Liver (tissue), 3 donors: ENCODE results near the gene TTC28.

Experiments
- EGR1 ChIP-seq, 2 donors: IDR thresholded peaks; 2 replicates each; pipeline ENCODE4 v1.6.1; 2016 to 2018; ENCODE audit warnings: antibody characterized with exemption in 2 of 2, low read depth in 2 of 2
- HNF4A ChIP-seq, 2 donors: conservative IDR thresholded peaks; 2 replicates each; pipeline ENCODE4 v1.6.1; 2016; ENCODE audit warnings: antibody characterized with exemption in 2 of 2, mild to moderate bottlenecking in 2 of 2
- NR2F2 ChIP-seq: IDR thresholded peaks from 2 replicates; pipeline ENCODE4 v1.6.1; 2016; ENCODE audit warnings: antibody characterized with exemption
- RAD21 ChIP-seq, 2 donors: IDR thresholded peaks; 2 replicates each; pipeline ENCODE4 v1.6.1; 2016; ENCODE audit warnings: antibody characterized with exemption in 2 of 2, mild to moderate bottlenecking in 2 of 2
- TAF1 ChIP-seq: conservative IDR thresholded peaks from 2 replicates; pipeline ENCODE4 v1.6.1; 2016; ENCODE audit warnings: antibody characterized with exemption, mild to moderate bottlenecking
- TF ChIP-seq, protein P1 (sequence below): fragments of 150-350 bp; IDR thresholded peaks from 2 replicates; pipeline ENCODE4 v1.5.1; 2017; ENCODE audit warnings: improper control_type of control experiment, low read depth, low read length; ENCODE audit not compliant: missing input control
- TF ChIP-seq, protein P2 (sequence below): IDR thresholded peaks from 2 replicates; pipeline ENCODE4 v1.6.1; 2016; ENCODE audit warnings: antibody characterized with exemption, mild to moderate bottlenecking
- TF ChIP-seq, protein P3 (sequence below): IDR thresholded peaks from 2 replicates; pipeline ENCODE4 v1.6.1; 2016; ENCODE audit warnings: antibody characterized with exemption
- TF ChIP-seq, protein P4 (sequence below): IDR thresholded peaks from 2 replicates; pipeline ENCODE4 v1.6.1; 2016; ENCODE audit warnings: antibody characterized with exemption
- donor health status: healthy.
- donor health status: healthy.

DNA sequence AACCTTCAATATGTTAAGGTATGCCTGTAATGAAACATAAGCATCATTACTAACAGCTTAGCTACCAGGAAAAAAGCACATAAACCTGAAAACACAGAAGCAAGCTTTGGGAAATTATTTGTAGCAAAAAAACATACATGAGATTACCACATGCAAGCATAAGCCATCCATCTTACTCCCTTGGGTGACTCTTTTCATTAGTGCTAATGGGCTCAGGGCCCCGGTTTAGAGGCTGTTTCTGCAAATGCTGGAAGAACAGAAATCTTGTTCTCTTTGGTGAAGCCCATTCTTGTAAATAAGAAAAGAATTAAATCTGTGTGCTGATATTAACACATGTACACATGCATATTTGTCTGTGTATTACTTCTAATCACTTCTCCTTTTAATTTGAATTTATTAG is 314.3 kb downstream of the TTC28 start:
- TF ChIP-seq RAD21 (IDR thresholded peaks at IDR 0.05) (no peak), EGR1 (IDR thresholded peaks at IDR 0.05; ENCODE audit: low read depth in 2 of 2) (no peak), HNF4A (conservative IDR thresholded peaks at IDR 0.05) (no peak), NR2F2 (no peak), TAF1 (no peak)
- TF ChIP-seq, protein P1, sequence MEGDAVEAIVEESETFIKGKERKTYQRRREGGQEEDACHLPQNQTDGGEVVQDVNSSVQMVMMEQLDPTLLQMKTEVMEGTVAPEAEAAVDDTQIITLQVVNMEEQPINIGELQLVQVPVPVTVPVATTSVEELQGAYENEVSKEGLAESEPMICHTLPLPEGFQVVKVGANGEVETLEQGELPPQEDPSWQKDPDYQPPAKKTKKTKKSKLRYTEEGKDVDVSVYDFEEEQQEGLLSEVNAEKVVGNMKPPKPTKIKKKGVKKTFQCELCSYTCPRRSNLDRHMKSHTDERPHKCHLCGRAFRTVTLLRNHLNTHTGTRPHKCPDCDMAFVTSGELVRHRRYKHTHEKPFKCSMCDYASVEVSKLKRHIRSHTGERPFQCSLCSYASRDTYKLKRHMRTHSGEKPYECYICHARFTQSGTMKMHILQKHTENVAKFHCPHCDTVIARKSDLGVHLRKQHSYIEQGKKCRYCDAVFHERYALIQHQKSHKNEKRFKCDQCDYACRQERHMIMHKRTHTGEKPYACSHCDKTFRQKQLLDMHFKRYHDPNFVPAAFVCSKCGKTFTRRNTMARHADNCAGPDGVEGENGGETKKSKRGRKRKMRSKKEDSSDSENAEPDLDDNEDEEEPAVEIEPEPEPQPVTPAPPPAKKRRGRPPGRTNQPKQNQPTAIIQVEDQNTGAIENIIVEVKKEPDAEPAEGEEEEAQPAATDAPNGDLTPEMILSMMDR, result no peak
- TF ChIP-seq, protein P2, sequence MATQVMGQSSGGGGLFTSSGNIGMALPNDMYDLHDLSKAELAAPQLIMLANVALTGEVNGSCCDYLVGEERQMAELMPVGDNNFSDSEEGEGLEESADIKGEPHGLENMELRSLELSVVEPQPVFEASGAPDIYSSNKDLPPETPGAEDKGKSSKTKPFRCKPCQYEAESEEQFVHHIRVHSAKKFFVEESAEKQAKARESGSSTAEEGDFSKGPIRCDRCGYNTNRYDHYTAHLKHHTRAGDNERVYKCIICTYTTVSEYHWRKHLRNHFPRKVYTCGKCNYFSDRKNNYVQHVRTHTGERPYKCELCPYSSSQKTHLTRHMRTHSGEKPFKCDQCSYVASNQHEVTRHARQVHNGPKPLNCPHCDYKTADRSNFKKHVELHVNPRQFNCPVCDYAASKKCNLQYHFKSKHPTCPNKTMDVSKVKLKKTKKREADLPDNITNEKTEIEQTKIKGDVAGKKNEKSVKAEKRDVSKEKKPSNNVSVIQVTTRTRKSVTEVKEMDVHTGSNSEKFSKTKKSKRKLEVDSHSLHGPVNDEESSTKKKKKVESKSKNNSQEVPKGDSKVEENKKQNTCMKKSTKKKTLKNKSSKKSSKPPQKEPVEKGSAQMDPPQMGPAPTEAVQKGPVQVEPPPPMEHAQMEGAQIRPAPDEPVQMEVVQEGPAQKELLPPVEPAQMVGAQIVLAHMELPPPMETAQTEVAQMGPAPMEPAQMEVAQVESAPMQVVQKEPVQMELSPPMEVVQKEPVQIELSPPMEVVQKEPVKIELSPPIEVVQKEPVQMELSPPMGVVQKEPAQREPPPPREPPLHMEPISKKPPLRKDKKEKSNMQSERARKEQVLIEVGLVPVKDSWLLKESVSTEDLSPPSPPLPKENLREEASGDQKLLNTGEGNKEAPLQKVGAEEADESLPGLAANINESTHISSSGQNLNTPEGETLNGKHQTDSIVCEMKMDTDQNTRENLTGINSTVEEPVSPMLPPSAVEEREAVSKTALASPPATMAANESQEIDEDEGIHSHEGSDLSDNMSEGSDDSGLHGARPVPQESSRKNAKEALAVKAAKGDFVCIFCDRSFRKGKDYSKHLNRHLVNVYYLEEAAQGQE, result no peak
- TF ChIP-seq, protein P3, sequence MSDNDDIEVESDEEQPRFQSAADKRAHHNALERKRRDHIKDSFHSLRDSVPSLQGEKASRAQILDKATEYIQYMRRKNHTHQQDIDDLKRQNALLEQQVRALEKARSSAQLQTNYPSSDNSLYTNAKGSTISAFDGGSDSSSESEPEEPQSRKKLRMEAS, result no peak
- TF ChIP-seq, protein P4, sequence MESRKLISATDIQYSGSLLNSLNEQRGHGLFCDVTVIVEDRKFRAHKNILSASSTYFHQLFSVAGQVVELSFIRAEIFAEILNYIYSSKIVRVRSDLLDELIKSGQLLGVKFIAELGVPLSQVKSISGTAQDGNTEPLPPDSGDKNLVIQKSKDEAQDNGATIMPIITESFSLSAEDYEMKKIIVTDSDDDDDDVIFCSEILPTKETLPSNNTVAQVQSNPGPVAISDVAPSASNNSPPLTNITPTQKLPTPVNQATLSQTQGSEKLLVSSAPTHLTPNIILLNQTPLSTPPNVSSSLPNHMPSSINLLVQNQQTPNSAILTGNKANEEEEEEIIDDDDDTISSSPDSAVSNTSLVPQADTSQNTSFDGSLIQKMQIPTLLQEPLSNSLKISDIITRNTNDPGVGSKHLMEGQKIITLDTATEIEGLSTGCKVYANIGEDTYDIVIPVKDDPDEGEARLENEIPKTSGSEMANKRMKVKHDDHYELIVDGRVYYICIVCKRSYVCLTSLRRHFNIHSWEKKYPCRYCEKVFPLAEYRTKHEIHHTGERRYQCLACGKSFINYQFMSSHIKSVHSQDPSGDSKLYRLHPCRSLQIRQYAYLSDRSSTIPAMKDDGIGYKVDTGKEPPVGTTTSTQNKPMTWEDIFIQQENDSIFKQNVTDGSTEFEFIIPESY, result no peak
